Measurements from ENCODE around the gene TMC8.

TMC8 gene

DNA sequence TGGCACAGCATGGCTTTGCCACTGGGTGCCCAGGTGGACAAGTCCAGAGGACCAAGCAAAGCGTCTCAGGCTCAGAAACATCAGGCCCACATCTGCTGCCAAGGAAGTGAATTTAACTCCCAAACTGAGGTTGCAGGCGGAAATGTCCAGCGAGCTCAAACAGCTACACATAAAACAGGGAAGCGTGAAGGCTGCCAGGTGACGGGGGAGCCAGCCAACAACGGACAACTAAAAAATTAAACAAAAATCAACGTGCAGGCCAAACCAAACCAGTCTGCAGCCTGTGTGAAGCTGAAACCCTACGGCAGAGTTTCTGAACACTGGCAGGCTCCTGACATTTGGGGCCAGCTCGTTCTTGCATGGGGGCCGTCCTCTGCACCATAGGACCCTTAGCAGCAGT lies 53.8 kb downstream of the TMC8 start:
- DNase-seq = no peak

DNA sequence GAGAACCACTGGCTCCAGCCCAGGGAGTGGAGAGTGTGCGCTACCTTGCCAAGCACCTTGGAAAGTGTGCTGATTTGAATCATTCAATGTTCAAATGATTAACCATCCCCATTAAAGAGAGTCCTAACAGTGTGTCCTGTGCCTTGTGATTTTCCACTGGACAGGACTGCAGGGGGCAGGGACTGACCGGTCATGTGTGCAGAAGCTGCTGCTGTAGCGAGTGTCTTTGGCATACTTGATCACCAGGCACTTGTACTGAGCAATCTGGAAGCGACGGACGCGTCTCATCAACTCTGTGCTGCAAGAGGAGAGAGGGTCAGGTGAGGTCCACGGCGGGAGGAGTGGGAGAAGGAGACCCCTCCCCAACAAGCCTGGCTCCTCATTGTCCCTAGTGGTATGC lies 54.3 kb downstream of the TMC8 start:
- DNase-seq = no peak

DNA sequence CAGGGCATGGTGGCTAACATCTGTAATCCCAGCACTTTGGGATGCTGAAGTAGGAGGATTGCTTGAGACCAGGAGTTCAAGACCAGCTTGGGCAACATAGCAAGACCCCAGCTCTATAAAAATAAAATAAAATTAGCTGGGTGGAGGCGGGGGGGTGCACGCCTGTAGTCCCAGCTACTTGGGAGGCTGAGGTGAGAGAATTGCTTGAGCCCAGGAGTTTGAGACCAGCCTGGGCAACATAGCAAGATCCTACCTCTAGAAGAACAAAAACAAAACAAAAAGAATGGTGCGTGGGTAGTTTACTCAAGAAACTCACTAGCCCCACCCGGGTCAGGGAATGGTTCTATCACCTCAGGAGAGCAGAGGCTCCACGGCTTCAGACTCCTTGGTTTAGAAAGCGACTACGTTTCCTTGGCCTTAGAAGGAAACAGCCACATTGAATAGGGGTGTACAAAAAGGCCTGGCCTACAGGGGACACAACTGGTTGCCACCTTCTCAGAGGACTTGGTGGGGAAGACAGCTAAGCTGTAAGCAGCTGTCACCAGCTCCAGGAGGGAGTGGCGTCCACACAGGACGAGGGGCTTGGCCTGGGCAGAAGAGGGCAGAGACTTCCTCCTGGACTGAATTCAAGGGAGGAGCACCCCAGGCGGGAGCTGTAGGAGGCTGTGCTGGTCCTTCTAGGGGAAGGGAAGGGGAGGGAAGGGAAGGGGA lies 55.6 kb downstream of the TMC8 start:
- no peak for DNase-seq

DNA sequence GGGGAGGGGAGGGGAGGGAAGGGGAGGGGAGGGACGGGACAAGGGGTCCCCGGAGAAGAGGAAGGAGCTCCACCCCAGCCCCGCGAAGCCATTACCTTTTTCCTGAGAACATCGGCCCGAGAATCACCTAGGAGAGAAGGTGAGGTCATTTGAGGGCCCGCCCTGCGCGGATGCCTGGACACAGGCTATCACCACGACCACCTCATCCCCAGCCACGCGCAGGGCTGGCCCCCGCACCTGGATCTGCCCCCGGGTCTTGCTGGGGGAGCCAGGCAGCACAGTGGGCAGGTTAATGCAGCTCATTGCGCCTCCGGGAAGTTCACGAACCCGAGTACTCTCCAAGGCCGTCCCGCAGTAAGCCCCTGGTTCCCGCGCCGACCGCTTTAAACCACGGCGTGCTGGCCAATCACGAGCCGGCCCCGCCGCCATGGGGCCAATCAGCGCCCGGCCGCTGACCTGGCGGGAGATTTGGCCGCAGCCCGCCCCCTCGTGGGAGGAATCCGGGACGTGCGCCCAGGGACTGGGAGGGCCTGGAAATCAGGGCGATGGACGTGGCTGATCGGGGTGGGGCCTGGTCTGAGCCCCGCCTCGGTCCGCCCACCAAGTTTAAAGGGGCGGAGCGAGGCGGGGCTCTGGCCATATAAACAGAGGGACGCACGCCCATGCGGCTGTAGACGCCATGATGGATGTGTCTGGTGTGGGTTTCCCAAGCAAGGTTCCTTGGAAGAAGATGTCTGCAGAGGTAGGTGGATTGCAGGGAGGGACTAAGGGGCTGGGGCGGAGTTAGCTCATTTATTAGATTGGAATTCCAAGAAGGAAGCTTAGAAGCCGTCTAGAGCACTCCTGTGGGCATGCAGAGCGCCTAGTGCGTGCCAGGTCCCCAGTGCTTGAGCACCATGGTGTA lies 56.4 kb downstream of the TMC8 start, which contains the start of the genes AFMID and TK1:
AFMID (plus strand) TSS at position 671 of the 904 bp plus-strand sequence; CDS start at position 680, 9 bp downstream.
TK1 (minus strand) TSS at position 361 of the 904 bp plus-strand sequence; CDS start at position 303, 58 bp downstream.
- peak; percentile 69 for DNase-seq
